ENCODE measurements around the gene STAB2.

STAB2 gene

GRCh38 chr12:103794309-103795213, 207.5 kb downstream of the STAB2 start:
- TF ChIP-seq JUND (IDR thresholded peaks at IDR 0.05; ENCODE audit: low read depth): no peak
- in situ Hi-C loops (cut with HindIII; ENCODE audit: low pct_unique_long_range_greater_than_20kb, low sequenced_read_pairs): no loop called here
- no peak for DNase-seq (ENCODE audit: low read depth in 1 of 2, low spot score in 1 of 2)

GRCh38 chr12:103798586-103798985, 211.5 kb downstream of the STAB2 start:
- in situ Hi-C loops (cut with HindIII; ENCODE audit: low pct_unique_long_range_greater_than_20kb, low sequenced_read_pairs): no loop called here
- no peak for DNase-seq (ENCODE audit: low read depth in 1 of 2, low spot score in 1 of 2)
- no peak for TF ChIP-seq JUND (IDR thresholded peaks at IDR 0.05; ENCODE audit: low read depth)

DNA sequence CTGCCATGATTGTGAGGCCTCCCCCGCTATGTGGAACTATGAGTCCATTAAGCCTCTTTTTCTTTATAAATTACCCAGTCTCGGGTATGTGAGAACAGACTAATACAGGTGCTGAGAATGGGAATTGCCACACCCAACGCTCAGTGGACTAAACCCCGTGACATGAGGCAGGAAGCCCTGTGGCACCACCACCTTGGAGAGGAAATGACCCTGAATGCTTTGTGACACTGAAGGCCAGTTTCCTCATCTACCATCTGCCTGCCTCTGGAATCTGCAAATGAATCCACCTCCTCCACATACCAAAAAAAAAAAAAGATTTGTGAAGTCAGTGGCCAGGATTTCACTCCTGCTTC, 212.4 kb downstream of the STAB2 start:
- in situ Hi-C loops (cut with HindIII; ENCODE audit: low pct_unique_long_range_greater_than_20kb, low sequenced_read_pairs): no loop called here
- no peak for TF ChIP-seq JUND (IDR thresholded peaks at IDR 0.05; ENCODE audit: low read depth)
- no peak for DNase-seq (ENCODE audit: low read depth in 1 of 2, low spot score in 1 of 2)

- in situ Hi-C loops (cut with HindIII; ENCODE audit: low pct_unique_long_range_greater_than_20kb, low sequenced_read_pairs): no loop called here
- TF ChIP-seq JUND (IDR thresholded peaks at IDR 0.05; ENCODE audit: low read depth): no peak
- DNase-seq (ENCODE audit: low read depth in 1 of 2, low spot score in 1 of 2): peak in 1 of 2 experiments; percentile 72
Observed at GRCh38 chr12:103799857-103800771, 213.0 kb downstream of the STAB2 start.

DNA sequence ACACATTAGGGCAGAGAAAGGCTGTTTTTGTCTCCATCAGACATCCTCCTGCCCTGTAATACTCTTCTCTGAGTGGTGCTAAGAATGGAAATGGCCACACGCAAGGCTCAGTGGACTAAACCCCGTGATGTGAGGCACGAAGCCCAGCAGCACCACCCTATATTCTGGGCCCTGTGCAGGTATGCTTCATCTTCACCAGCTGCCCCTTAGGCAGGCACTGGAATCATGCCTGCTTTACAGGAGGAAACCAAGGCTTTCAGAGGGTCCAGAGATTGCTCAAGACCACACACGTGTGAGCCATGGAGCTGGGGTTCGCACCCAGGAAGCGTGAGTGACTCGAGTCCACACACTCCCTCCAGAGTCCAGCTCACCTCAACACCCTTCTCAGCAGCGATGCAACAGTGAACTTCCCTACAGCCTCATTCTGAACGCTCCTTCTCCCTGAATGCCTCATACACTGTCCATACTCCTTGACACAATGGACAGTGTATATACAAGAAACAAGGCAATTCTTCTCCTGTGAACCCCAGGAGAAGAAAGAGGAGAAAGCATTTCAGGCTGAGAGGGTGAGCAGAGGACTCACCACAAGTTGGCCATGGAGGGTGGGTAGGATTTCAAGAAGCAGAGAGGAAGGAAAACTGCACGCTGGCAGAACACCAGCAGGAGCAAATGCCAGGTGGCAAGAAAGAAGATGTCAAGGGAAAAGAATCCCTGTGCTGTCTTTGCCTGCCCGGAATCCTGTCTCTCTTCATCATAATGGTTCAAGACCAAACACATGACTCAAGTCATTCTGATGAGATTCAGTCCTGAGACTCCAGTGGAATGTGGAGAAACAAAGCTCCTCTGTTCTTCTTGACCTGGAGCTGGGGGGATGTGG, 214.9 kb downstream of the STAB2 start:
- DNase-seq (ENCODE audit: low read depth in 1 of 2, low spot score in 1 of 2): no peak
- in situ Hi-C loops (cut with HindIII; ENCODE audit: low pct_unique_long_range_greater_than_20kb, low sequenced_read_pairs): no loop called here

DNA sequence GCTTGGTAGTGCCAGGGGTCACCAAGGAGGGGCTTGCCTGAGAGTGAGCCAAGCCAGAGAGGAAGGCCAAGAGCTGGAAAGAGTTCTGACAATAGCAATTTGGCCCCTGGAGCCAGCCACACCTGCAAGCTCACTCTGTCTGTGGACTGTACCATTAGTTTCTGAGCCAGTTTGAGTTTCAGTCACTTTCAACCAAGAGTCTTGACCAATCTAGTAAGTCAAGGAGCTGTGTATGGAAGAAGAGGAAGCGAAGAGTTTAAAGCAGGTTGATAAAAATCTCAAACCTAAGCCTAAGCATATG, 215.5 kb downstream of the STAB2 start:
- DNase-seq (ENCODE audit: low read depth in 1 of 2, low spot score in 1 of 2): no peak
- no peak for TF ChIP-seq JUND (IDR thresholded peaks at IDR 0.05; ENCODE audit: low read depth)
- in situ Hi-C loops (cut with HindIII; ENCODE audit: low pct_unique_long_range_greater_than_20kb, low sequenced_read_pairs): no loop called here

More for the DNA sequence above, 214.9 kb downstream of the STAB2 start:
- no peak for TF ChIP-seq JUND (IDR thresholded peaks at IDR 0.05; ENCODE audit: low read depth)

- no peak for DNase-seq (ENCODE audit: low read depth in 1 of 2, low spot score in 1 of 2)
- TF ChIP-seq JUND (IDR thresholded peaks at IDR 0.05; ENCODE audit: low read depth): no peak
- in situ Hi-C loops (cut with HindIII; ENCODE audit: low pct_unique_long_range_greater_than_20kb, low sequenced_read_pairs): no loop called here
Observed at GRCh38 chr12:103803847-103804246, 216.8 kb downstream of the STAB2 start.

GRCh38 chr12:103805655-103806360, 218.7 kb downstream of the STAB2 start:
- no peak for TF ChIP-seq JUND (IDR thresholded peaks at IDR 0.05; ENCODE audit: low read depth)
- in situ Hi-C loops (cut with HindIII; ENCODE audit: low pct_unique_long_range_greater_than_20kb, low sequenced_read_pairs): no loop called here
- DNase-seq (ENCODE audit: low read depth in 1 of 2, low spot score in 1 of 2): no peak

GRCh38 chr12:103806803-103807202, 219.7 kb downstream of the STAB2 start:
- in situ Hi-C loops (cut with HindIII; ENCODE audit: low pct_unique_long_range_greater_than_20kb, low sequenced_read_pairs): no loop called here
- no peak for DNase-seq (ENCODE audit: low read depth in 1 of 2, low spot score in 1 of 2)
- TF ChIP-seq JUND (IDR thresholded peaks at IDR 0.05; ENCODE audit: low read depth): no peak

DNA sequence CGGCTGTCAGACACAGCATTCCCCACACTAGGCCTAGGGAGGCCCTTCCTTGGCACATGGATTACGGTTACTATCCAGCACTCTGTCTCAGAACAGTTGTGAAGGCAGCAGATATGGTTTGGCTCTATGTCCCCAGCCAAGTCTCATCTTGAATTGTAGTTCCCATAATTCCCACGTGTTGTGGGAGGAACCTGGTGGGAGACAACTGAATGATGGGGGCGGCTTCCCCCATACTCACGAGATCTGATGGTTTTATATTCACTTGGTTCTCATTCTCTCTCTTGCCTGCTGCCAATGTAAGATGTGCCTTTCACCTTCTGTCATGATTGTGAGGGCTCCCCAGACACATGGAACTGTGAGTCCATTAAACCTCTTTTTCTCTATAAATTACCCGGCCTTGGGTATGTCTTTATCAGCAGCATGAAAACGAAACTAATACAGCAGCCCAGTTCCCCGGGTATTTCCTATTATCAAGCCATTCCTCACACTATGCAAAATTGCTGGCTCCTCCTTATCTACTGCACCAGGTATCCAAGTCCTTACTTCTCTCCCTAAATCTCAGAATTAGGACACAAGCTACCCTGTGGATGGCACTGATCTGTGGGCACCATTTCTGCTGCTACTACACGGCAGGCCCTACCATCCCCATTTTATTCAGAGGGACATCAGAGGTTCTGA, 220.6 kb downstream of the STAB2 start:
- in situ Hi-C loops (cut with HindIII; ENCODE audit: low pct_unique_long_range_greater_than_20kb, low sequenced_read_pairs): no loop called here
- no peak for DNase-seq (ENCODE audit: low read depth in 1 of 2, low spot score in 1 of 2)
- TF ChIP-seq JUND (IDR thresholded peaks at IDR 0.05; ENCODE audit: low read depth): no peak

- DNase-seq (ENCODE audit: low read depth in 1 of 2, low spot score in 1 of 2): no peak
- no peak for TF ChIP-seq JUND (IDR thresholded peaks at IDR 0.05; ENCODE audit: low read depth)
Observed at GRCh38 chr12:103808239-103808880, 221.3 kb downstream of the STAB2 start.

More at GRCh38 chr12:103808239-103808880, 221.3 kb downstream of the STAB2 start:
- in situ Hi-C loops (cut with HindIII; ENCODE audit: low pct_unique_long_range_greater_than_20kb, low sequenced_read_pairs): no loop called here

Measured in T47D (cell line).